Right cardiac atrium (tissue), 5 donors: ENCODE data around the gene STAT2. TPM values are rescaled to one million over a fixed set of nuclear protein-coding genes. Genes with fewer than 3 reads are reported as not detected.

Source experiments
- ATAC-seq, 2 donors: fragments of 200-7000 bp; cut with Tn5 transposase; one replicate each; pipeline versions ENCODE4 v1.8.0 to v1.9.1; 2020; ENCODE audit warnings: moderate library complexity in 2 of 2, mild to moderate bottlenecking in 1 of 2
- DNase-seq, 3 donors: peaks; one replicate each; pipeline ENCODE4 v3.0.0-alpha.2; 2020
- H3K27ac ChIP-seq: one replicate; pipeline ENCODE4 v1.5.1; 2013; ENCODE audit warnings: mild to moderate bottlenecking, low read length, control low read depth, moderate library complexity
- H3K27me3 ChIP-seq: one replicate; pipeline ENCODE4 v1.6.1; 2013; ENCODE audit not compliant: control insufficient read depth, insufficient read depth
- H3K4me1 ChIP-seq: one replicate; pipeline ENCODE4 v1.6.1; 2013; ENCODE audit warnings: low read length; ENCODE audit not compliant: control insufficient read depth, insufficient read depth
- H3K4me3 ChIP-seq: one replicate; pipeline ENCODE4 v1.5.1; 2013; ENCODE audit warnings: low read length, control low read depth
- H3K9me3 ChIP-seq: one replicate; pipeline ENCODE4 v1.6.1; 2013; ENCODE audit warnings: low read length; ENCODE audit not compliant: control insufficient read depth
- WGBS: extraction: QIAGEN DNeasy Blood & Tissue Kit; methylation state at CpG from one replicate; pipeline ENCODE4 v1.1.7; 2013; 5-methylcytosine and 5-hydroxymethylcytosine counted together
- intact Hi-C, 4 donors: fragments of 100-400 bp; cut with DNase I; formaldehyde crosslinking; loops; one replicate each; pipeline versions ENCODE4 v1.11.0 to v1.14.0; 2022 to 2023
- polyA plus RNA-seq: library from polyadenylated mRNA; stranded (reverse); fragments of 200-250 nt; gene quantifications from one replicate; pipeline ENCODE4 v1.2.3, GENCODE V29; 2013
- total RNA-seq, 4 donors: library from RNA; stranded (reverse); fragmentation: NEBNext Ultra II Directional; extraction: Animal tissue kit (Norgen Biotek cat#: 25700); gene quantifications; one replicate each; pipeline ENCODE4 v1.2.1, GENCODE V29; 2021
- donor health status: healthy with polysubstance abuse.
- donor health status: DM: no; HTN: yes; CAD: no.
- donor health status: DM: no; HTN: no; CAD: no.
- donor health status: DM: no; HTN: yes; CAD: no; lungs with severe emphysema.
- donor health status: DM: yes; HTN: yes; CAD: no.

Gene STAT2
- total and polyA plus RNA-seq, 5 donors, result 29.9 to 67.6 (median 50.7) TPM

GRCh38 chr12:56304872-56305590 is 54.9 kb downstream of the STAT2 start:
- H3K9me3 ChIP-seq, result no peaks in the 10 kb centered on the region
- 92% methylated on average over 8 of the region's 8 CpGs for WGBS
- H3K4me1 ChIP-seq, result no peaks in the 10 kb centered on the region
- ATAC-seq (no peak), DNase-seq (no peak)
- intact Hi-C loops, result no loop called here
- no peak overlapping the region for H3K27ac ChIP-seq
- no peaks in the 10 kb centered on the region for H3K27me3 ChIP-seq
- no peak overlapping the region for H3K4me3 ChIP-seq

GRCh38 chr12:56304276-56304675 is 55.6 kb downstream of the STAT2 start:
- no peaks in the 10 kb centered on the region for H3K27me3 ChIP-seq
- no peak for ATAC-seq
- intact Hi-C loops, result no loop called here
- no peak for DNase-seq
- no peaks in the 10 kb centered on the region for H3K4me1 ChIP-seq
- no peak overlapping the region for H3K27ac ChIP-seq
- H3K9me3 ChIP-seq, result no peaks in the 10 kb centered on the region
- H3K4me3 ChIP-seq, result no peak overlapping the region
- 96% methylated on average over 3 of the region's 3 CpGs for WGBS

GRCh38 chr12:56300644-56301464 is 59.1 kb downstream of the STAT2 start:
- DNase-seq, result no peak
- Histone ChIP-seq H3K4me3 (peak overlapping the region; percentile 51), H3K27ac (peak overlapping the region; percentile 89), H3K9me3 (no peaks in the 10 kb centered on the region), H3K4me1 (peaks cover 7% of the 10 kb centered on the region), H3K27me3 (no peaks in the 10 kb centered on the region)
- intact Hi-C loops, result no loop called here
- peak; percentile 25 to 44 for ATAC-seq
- 23% methylated on average over 21 of the region's 21 CpGs for WGBS

GRCh38 chr12:56299853-56300643 is 59.9 kb downstream of the STAT2 start, which contains the start of gene CS:
CS (minus strand) TSS chr12:56300330; CDS start chr12:56300201, 129 bp downstream.
- ATAC-seq, result peak; percentile 98 to 99
- peak within 1 kb of the TSS; percentile 67 for H3K4me3 ChIP-seq
- under 1% methylated on average over 63 of the region's 63 CpGs for WGBS
- intact Hi-C loops, result no loop called here
- H3K27me3 ChIP-seq, result no peaks in the 10 kb centered on the region
- H3K27ac ChIP-seq, result peak within 1 kb of the TSS; percentile 95
- H3K9me3 ChIP-seq, result no peaks in the 10 kb centered on the region
- H3K4me1 ChIP-seq, result peaks cover 7% of the 10 kb centered on the region
- DNase-seq, result peak; percentile 99

- Histone ChIP-seq H3K4me3 (peak overlapping the region; percentile 67), H3K4me1 (peaks cover 8% of the 10 kb centered on the region), H3K27me3 (no peaks in the 10 kb centered on the region), H3K9me3 (no peaks in the 10 kb centered on the region), H3K27ac (peak overlapping the region; percentile 95)
- intact Hi-C loops, result no loop called here
- DNase-seq (no peak), ATAC-seq (peak; percentile 2 to 3)
- under 1% methylated on average over 10 of the region's 10 CpGs for WGBS
Observed at GRCh38 chr12:56299308-56299852, 60.5 kb downstream of the STAT2 start.

GRCh38 chr12:56298828-56299227 is 61.1 kb downstream of the STAT2 start:
- ATAC-seq, result no peak
- H3K4me3 ChIP-seq, result peak overlapping the region; percentile 67
- H3K9me3 ChIP-seq, result no peaks in the 10 kb centered on the region
- H3K27ac ChIP-seq, result peak overlapping the region; percentile 6
- peaks cover 8% of the 10 kb centered on the region for H3K4me1 ChIP-seq
- H3K27me3 ChIP-seq, result no peaks in the 10 kb centered on the region
- no peak for DNase-seq
- 71% methylated on average over 5 of the region's 5 CpGs for WGBS
- intact Hi-C loops, result no loop called here

- Histone ChIP-seq H3K4me1 (peaks cover 8% of the 10 kb centered on the region), H3K9me3 (no peaks in the 10 kb centered on the region), H3K27ac (no peak overlapping the region), H3K27me3 (no peaks in the 10 kb centered on the region), H3K4me3 (no peak overlapping the region)
- ATAC-seq, result no peak
- DNase-seq, result no peak
- intact Hi-C loops, result no loop called here
- WGBS, result 90% methylated on average over 8 of the region's 8 CpGs
Observed at GRCh38 chr12:56297400-56297799, 62.5 kb downstream of the STAT2 start.

GRCh38 chr12:56296295-56296694 is 63.6 kb downstream of the STAT2 start:
- intact Hi-C loops, result no loop called here
- Histone ChIP-seq H3K27ac (no peak overlapping the region), H3K27me3 (no peaks in the 10 kb centered on the region), H3K4me3 (no peak overlapping the region), H3K9me3 (no peaks in the 10 kb centered on the region), H3K4me1 (peaks cover 12% of the 10 kb centered on the region)
- no peak for DNase-seq
- no peak for ATAC-seq
- WGBS, result 64% methylated on average over 5 of the region's 5 CpGs

- ATAC-seq (no peak), DNase-seq (no peak)
- H3K4me3 ChIP-seq, result no peak overlapping the region
- peaks cover 12% of the 10 kb centered on the region for H3K4me1 ChIP-seq
- no peaks in the 10 kb centered on the region for H3K27me3 ChIP-seq
- intact Hi-C loops, result no loop called here
- H3K27ac ChIP-seq, result no peak overlapping the region
- no peaks in the 10 kb centered on the region for H3K9me3 ChIP-seq
- 65% methylated on average over 5 of the region's 5 CpGs for WGBS
Observed at GRCh38 chr12:56293795-56294194, 66.1 kb downstream of the STAT2 start.
